Tibial artery (tissue), 4 donors: ENCODE measurements around the gene ELAC1.

Experiments used
- DNase-seq, 2 donors: peaks; one replicate each; pipeline ENCODE4 v3.0.0-alpha.2; 2019
- H3K27ac ChIP-seq, 2 donors: fragments of 200-600 bp; sonication (generic) in 1 of 2; 1 replicate in 1 of 2; 2 replicates in 1 of 2; pipeline ENCODE4 v1.5.1; 2018 to 2019; ENCODE audit warnings: mild to moderate bottlenecking in 1 of 2
- H3K27me3 ChIP-seq, 2 donors: fragments of 200-600 bp; sonication (generic) in 1 of 2; one replicate each; pipeline versions ENCODE4 v1.5.1 to v1.6.0; 2016 to 2019
- H3K36me3 ChIP-seq, 3 donors: fragments of 200-600 bp; sonication (generic) in 2 of 3; one replicate each; pipeline ENCODE4 v1.5.1; 2016 to 2019; ENCODE audit warnings: mild to moderate bottlenecking in 2 of 3
- H3K4me1 ChIP-seq, 4 donors: fragments of 200-600 bp; sonication (generic) in 2 of 4; 1 replicate in 3 of 4; 2 replicates in 1 of 4; pipeline ENCODE4 v1.5.1; 2016 to 2019
- H3K4me3 ChIP-seq, 2 donors: fragments of 200-600 bp; sonication (generic) in 1 of 2; 1 replicate in 1 of 2; 2 replicates in 1 of 2; pipeline ENCODE4 v1.5.1; 2018 to 2019; ENCODE audit warnings: mild to moderate bottlenecking in 2 of 2
- H3K9me3 ChIP-seq, 3 donors: fragments of 200-600 bp; sonication (generic) in 1 of 3; one replicate each; pipeline ENCODE4 v1.5.1; 2016 to 2019
- CTCF ChIP-seq, 2 experiments: fragments of 200-600 bp in 1 of 2; fragments of 450-650 bp in 1 of 2; IDR thresholded peaks; one replicate each; pipeline ENCODE4 v1.5.1; 2017 to 2019; ENCODE audit warnings: antibody characterized with exemption in 2 of 2, mild to moderate bottlenecking in 1 of 2, moderate library complexity in 1 of 2
- intact Hi-C: fragments of 100-400 bp; cut with DNase I; formaldehyde crosslinking; loops from one replicate; pipeline ENCODE4 v1.15.0; 2023; ENCODE audit warnings: low total_unique reads

Gene ELAC1

GRCh38 chr18:50982802-50983179 is 15.0 kb downstream of the ELAC1 start:
- Histone ChIP-seq H3K9me3 (no peaks in the 10 kb centered on the region), H3K4me3 (no peak overlapping the region), H3K27ac (no peak overlapping the region), H3K36me3 (peaks cover 8 to 21% (median 8%) of the 10 kb centered on the region in 3 donors), H3K4me1 (peaks cover 0 to 37% (median 22%) of the 10 kb centered on the region in 4 donors), H3K27me3 (no peaks in the 10 kb centered on the region)
- intact Hi-C loops = no loop called here
- no peak for TF ChIP-seq CTCF (IDR thresholded peaks at IDR 0.05)
- DNase-seq = no peak

GRCh38 chr18:50986360-50987087 is 18.7 kb downstream of the ELAC1 start:
- Histone ChIP-seq H3K4me1 (peaks cover 0 to 40% (median 22%) of the 10 kb centered on the region in 4 donors), H3K36me3 (no peaks in the 10 kb centered on the region), H3K4me3 (no peak overlapping the region), H3K27ac (peak overlapping the region; percentile 61 to 65), H3K9me3 (no peaks in the 10 kb centered on the region), H3K27me3 (no peaks in the 10 kb centered on the region)
- no peak for TF ChIP-seq CTCF (IDR thresholded peaks at IDR 0.05)
- DNase-seq = no peak
- intact Hi-C loops = no loop called here

DNA sequence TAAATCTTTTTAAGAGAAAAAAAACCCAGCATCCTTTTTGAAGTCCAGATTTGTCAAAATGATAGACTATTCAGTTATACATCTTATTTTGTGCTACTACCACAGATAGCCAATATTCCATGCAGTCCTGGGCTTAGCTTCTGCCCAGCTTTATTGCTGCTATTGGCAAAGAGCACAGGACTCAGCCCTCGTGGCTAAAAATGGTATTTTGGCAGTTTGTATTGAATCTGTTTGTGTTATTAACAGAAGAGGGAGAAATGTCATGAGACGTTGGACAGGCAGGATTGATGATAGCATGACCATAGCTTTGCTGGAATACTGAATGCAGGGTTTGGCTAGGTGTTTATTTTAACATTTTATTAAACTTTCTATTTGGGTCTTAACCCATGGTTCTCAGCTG is 19.4 kb downstream of the ELAC1 start:
- Histone ChIP-seq H3K4me3 (no peak overlapping the region), H3K4me1 (peaks cover 0 to 35% (median 22%) of the 10 kb centered on the region in 4 donors), H3K27ac (peak overlapping the region; percentile 61 to 65), H3K36me3 (no peaks in the 10 kb centered on the region), H3K9me3 (no peaks in the 10 kb centered on the region), H3K27me3 (no peaks in the 10 kb centered on the region)
- intact Hi-C loops = no loop called here
- DNase-seq = no peak
- TF ChIP-seq CTCF (IDR thresholded peaks at IDR 0.05) = peak; percentile 11 to 32

- Histone ChIP-seq H3K4me3 (no peak overlapping the region), H3K4me1 (peaks cover 0 to 28% (median 20%) of the 10 kb centered on the region in 4 donors), H3K27ac (no peak overlapping the region), H3K36me3 (no peaks in the 10 kb centered on the region), H3K27me3 (no peaks in the 10 kb centered on the region), H3K9me3 (no peaks in the 10 kb centered on the region)
- TF ChIP-seq CTCF (IDR thresholded peaks at IDR 0.05) = no peak
- intact Hi-C loops = no loop called here
- no peak for DNase-seq
Observed at GRCh38 chr18:50989711-50990110, 21.9 kb downstream of the ELAC1 start.

- TF ChIP-seq CTCF (IDR thresholded peaks at IDR 0.05) = no peak
- intact Hi-C loops = no loop called here
- DNase-seq = no peak
Observed at GRCh38 chr18:50992351-50992762, 24.5 kb downstream of the ELAC1 start.

More at GRCh38 chr18:50992351-50992762, 24.5 kb downstream of the ELAC1 start:
- Histone ChIP-seq H3K36me3 (no peaks in the 10 kb centered on the region), H3K9me3 (no peaks in the 10 kb centered on the region), H3K27ac (no peak overlapping the region), H3K27me3 (no peaks in the 10 kb centered on the region), H3K4me3 (no peak overlapping the region), H3K4me1 (peaks cover 0 to 7% (median 5%) of the 10 kb centered on the region in 4 donors)
